Suprapubic skin (tissue), 4 donors: Measurements from ENCODE around the gene MYO18B. TPM values are rescaled to one million over a fixed set of nuclear protein-coding genes. Genes with fewer than 3 reads are reported as not detected.

Experiments
- total RNA-seq, 4 donors: library from RNA; depleted of rRNA; stranded (reverse); fragments of >200 nt; gene quantifications; one replicate each; pipeline ENCODE4 v1.1.0, GENCODE V29; 2016

The MYO18B gene
- total RNA-seq, 4 donors from 2014 or later, result 1.2 to 3.2 (median 1.7) TPM

Other genes with a start within 250 kb of the MYO18B start
- gene GRK3, start 177.5 kb upstream of the MYO18B start, total RNA-seq, result 10 to 100 TPM in 1 of 4 donors, 1 to 10 TPM in 3; 3.6 to 10.9 (median 7.1) TPM